DND-41 (cell line): ENCODE results near the gene CHRNA5.

Experiments
- ATAC-seq: fragments of 200-7000 bp; cut with Tn5 transposase; 3 replicates; pipeline ENCODE4 v1.9.1; 2021; ENCODE audit warnings: low read depth; ENCODE audit not compliant: insufficient read depth
- DNase-seq: peaks from one replicate; pipeline ENCODE4 v3.0.0-alpha.2; 2020
- H2AFZ ChIP-seq: 2 replicates; pipeline ENCODE4 v1.6.0; 2012; ENCODE audit warnings: low read depth, low read length
- H3K27ac ChIP-seq: 2 replicates; pipeline ENCODE4 v1.5.1; 2012; ENCODE audit warnings: low read length, inconsistent platforms
- H3K27me3 ChIP-seq: fragments of 200-600 bp; sonication (generic); 2 replicates; pipeline ENCODE4 v1.6.0; 2012; ENCODE audit warnings: low read length, mild to moderate bottlenecking, inconsistent platforms; ENCODE audit not compliant: insufficient read depth, poor library complexity
- H3K36me3 ChIP-seq: 2 replicates; pipeline ENCODE4 v1.5.1; 2012; ENCODE audit warnings: low read length, inconsistent platforms; ENCODE audit not compliant: insufficient read depth
- H3K4me1 ChIP-seq: 2 replicates; pipeline ENCODE4 v1.5.1; 2012; ENCODE audit warnings: mild to moderate bottlenecking, low read length; ENCODE audit not compliant: insufficient read depth
- H3K4me2 ChIP-seq: 2 replicates; pipeline ENCODE4 v1.6.0; 2012; ENCODE audit warnings: mild to moderate bottlenecking, moderate library complexity, low read length, inconsistent platforms; ENCODE audit not compliant: insufficient read depth
- H3K4me3 ChIP-seq, 2 experiments: fragments of 200-600 bp in 1 of 2; shearing (Covaris generic) in 1 of 2; 2 replicates each; pipeline ENCODE4 v1.5.1; 2012 to 2016; ENCODE audit warnings: inconsistent platforms in 2 of 2, low read length in 2 of 2, mild to moderate bottlenecking in 2 of 2, low read depth in 1 of 2, moderate library complexity in 1 of 2
- H3K79me2 ChIP-seq: 2 replicates; pipeline ENCODE4 v1.6.0; 2012; ENCODE audit warnings: low read length, inconsistent platforms; ENCODE audit not compliant: insufficient read depth
- H3K9ac ChIP-seq: 2 replicates; pipeline ENCODE4 v1.6.0; 2012; ENCODE audit warnings: low read depth, mild to moderate bottlenecking, inconsistent platforms, low read length, moderate library complexity
- H3K9me3 ChIP-seq: 2 replicates; pipeline ENCODE4 v1.5.1; 2012; ENCODE audit warnings: low read length, moderate library complexity, mild to moderate bottlenecking, inconsistent platforms; ENCODE audit not compliant: insufficient read depth, severe bottlenecking
- H4K20me1 ChIP-seq: 2 replicates; pipeline ENCODE4 v1.6.0; 2012; ENCODE audit warnings: low read length; ENCODE audit not compliant: insufficient read depth
- EZH2 ChIP-seq: IDR thresholded peaks from 3 replicates; pipeline ENCODE4 v1.6.1; 2012; ENCODE audit warnings: borderline replicate concordance, low read depth, mild to moderate bottlenecking, moderate library complexity, low read length, inconsistent platforms; ENCODE audit not compliant: severe bottlenecking
- TF ChIP-seq, protein P1 (sequence below): IDR thresholded peaks from 2 replicates; pipeline ENCODE4 v1.5.1; 2012; ENCODE audit warnings: borderline replicate concordance, low read length, moderate library complexity, mild to moderate bottlenecking; ENCODE audit not compliant: poor library complexity, severe bottlenecking; ENCODE audit errors: extremely low read depth

CHRNA5 gene

DNA sequence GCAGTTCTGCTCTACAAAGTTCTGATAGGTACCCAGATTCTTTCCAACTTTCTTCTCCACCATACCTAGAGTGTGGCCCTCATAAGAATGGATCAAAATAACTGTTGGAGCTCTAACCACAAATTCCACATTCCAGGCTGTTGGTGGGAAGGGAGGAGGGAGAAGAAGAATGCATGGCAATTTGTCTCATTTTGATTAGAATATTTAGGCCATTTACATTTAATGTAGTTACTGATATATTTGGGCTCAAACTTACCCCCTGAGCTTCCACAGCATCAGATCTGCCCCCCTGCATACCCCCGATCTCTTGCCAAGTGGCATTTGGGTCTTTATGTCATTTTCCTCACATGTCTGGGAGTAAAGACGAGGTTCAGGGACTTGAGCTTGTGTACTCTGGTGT lies 68.0 kb downstream of the CHRNA5 start:
- H4K20me1 ChIP-seq: no peaks in the 10 kb centered on the region
- TF ChIP-seq, protein P1, sequence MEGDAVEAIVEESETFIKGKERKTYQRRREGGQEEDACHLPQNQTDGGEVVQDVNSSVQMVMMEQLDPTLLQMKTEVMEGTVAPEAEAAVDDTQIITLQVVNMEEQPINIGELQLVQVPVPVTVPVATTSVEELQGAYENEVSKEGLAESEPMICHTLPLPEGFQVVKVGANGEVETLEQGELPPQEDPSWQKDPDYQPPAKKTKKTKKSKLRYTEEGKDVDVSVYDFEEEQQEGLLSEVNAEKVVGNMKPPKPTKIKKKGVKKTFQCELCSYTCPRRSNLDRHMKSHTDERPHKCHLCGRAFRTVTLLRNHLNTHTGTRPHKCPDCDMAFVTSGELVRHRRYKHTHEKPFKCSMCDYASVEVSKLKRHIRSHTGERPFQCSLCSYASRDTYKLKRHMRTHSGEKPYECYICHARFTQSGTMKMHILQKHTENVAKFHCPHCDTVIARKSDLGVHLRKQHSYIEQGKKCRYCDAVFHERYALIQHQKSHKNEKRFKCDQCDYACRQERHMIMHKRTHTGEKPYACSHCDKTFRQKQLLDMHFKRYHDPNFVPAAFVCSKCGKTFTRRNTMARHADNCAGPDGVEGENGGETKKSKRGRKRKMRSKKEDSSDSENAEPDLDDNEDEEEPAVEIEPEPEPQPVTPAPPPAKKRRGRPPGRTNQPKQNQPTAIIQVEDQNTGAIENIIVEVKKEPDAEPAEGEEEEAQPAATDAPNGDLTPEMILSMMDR: no peak
- no peak for TF ChIP-seq EZH2
- H3K79me2 ChIP-seq: no peaks in the 10 kb centered on the region
- H3K4me2 ChIP-seq: no peak overlapping the region
- no peaks in the 10 kb centered on the region for H3K9me3 ChIP-seq
- H3K9ac ChIP-seq: no peak overlapping the region
- no peak overlapping the region for H3K27ac ChIP-seq
- ATAC-seq: no peak
- no peak overlapping the region for H3K4me3 ChIP-seq
- no peak for DNase-seq
- no peaks in the 10 kb centered on the region for H3K4me1 ChIP-seq
- no peaks in the 10 kb centered on the region for H3K36me3 ChIP-seq
- H2AFZ ChIP-seq: no peak overlapping the region
- H3K27me3 ChIP-seq: no peaks in the 10 kb centered on the region

DNA sequence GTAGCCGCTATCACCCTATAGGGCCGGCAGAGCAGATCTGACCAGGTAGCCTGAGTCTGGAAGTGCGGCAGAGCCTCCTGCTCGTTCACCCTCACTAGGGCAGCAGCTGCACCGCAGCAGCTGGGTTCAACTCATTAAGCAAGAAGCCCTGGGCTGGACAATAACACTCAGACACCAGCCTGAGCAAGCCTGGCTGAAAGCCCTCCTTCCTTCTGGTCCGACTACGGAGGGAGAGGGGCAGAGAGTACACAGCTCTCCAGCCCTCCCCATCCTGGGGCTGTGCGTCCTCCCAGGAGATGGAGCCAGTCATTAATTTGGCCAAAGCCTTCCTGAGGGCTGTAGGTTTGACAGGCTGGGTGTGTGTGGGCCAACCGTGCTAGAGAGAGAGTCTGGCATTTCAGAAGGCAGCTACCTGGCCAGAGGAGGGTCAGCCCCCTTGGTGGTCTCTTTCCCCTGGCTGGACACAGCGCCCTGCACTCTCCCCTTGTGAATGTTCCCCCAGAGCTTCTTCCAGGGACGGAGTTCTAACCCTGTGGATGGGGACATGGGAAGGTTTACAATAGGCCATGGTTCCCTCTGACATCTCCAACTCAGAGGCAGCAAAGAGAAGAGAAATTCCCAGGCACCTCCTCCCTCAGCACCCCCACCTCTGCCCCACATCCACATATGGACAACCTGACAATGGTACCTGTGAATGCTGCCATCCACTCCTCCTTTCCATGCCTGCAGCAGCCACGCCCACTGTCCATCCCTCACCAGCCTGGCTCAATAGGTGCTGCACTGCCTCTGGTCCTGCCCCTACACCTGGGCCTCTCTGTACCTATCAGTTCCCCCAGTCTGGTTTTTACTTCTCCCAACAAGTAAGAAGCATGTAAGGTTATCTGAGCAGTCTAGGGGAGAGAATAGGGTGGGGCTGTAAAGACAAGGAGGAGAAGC lies 69.2 kb downstream of the CHRNA5 start:
- Histone ChIP-seq H3K4me2 (no peak overlapping the region), H3K36me3 (no peaks in the 10 kb centered on the region), H3K9ac (no peak overlapping the region), H2AFZ (no peak overlapping the region), H3K27ac (no peak overlapping the region), H3K79me2 (no peaks in the 10 kb centered on the region), H3K4me1 (no peaks in the 10 kb centered on the region), H3K27me3 (no peaks in the 10 kb centered on the region), H4K20me1 (no peaks in the 10 kb centered on the region), H3K9me3 (no peaks in the 10 kb centered on the region), H3K4me3 (no peak overlapping the region)
- TF ChIP-seq, protein P1: no peak
- no peak for TF ChIP-seq EZH2
- DNase-seq (no peak), ATAC-seq (no peak)

DNA sequence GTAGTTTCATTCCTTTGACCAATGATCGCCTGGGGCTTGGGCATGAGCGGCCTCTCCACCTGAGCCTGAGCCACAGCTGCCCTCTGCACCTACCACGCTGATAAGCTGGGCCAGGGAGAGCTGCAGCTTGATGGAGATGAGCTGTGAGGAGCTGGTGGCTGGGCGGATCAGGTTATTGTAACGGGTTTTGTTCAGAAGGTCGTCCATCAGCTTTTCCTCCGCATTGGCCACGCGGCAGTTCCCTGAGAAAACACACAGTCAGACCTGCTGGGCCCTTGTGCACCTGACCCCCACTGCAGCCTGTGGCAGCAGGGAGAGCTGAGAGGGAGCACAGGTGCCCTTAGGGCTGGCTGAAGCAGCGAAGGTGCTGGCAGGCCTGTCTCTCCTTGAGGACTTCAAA lies 70.0 kb downstream of the CHRNA5 start:
- Histone ChIP-seq H3K9me3 (no peaks in the 10 kb centered on the region), H3K4me2 (no peak overlapping the region), H4K20me1 (no peaks in the 10 kb centered on the region), H3K27ac (no peak overlapping the region), H3K36me3 (no peaks in the 10 kb centered on the region), H3K4me1 (no peaks in the 10 kb centered on the region), H3K9ac (no peak overlapping the region), H2AFZ (no peak overlapping the region), H3K79me2 (no peaks in the 10 kb centered on the region), H3K27me3 (no peaks in the 10 kb centered on the region), H3K4me3 (no peak overlapping the region)
- TF ChIP-seq, protein P1: no peak
- TF ChIP-seq EZH2: no peak
- ATAC-seq (no peak), DNase-seq (no peak)
